LNCaP clone FGC (cell line): Measurements from ENCODE around the gene DCST1.
A peak's percentile ranks its signal among the peaks of the same experiment; 100 is the strongest.

Source experiments
- DNase-seq: peaks from one replicate; pipeline ENCODE4 v3.0.0-alpha.2; 2011; ENCODE audit warnings: low read depth
- H3K4me3 ChIP-seq: 2 replicates; pipeline ENCODE4 v1.5.1; 2011; ENCODE audit warnings: mild to moderate bottlenecking, low read depth, low read length, control low read depth
- CTCF ChIP-seq: IDR thresholded peaks from 2 replicates; pipeline ENCODE4 v1.5.1; 2012; ENCODE audit warnings: mild to moderate bottlenecking; ENCODE audit not compliant: control insufficient read depth, insufficient read depth; ENCODE audit errors: extremely low read depth

The DCST1 gene

GRCh38 chr1:155070721-155071569 is 37.3 kb downstream of the DCST1 start:
- H3K4me3 ChIP-seq = no peak overlapping the region
- peak; percentile 20; the same call in 1 of the 2 replicates for TF ChIP-seq CTCF
- DNase-seq = no peak

GRCh38 chr1:155071701-155072100 is 38.1 kb downstream of the DCST1 start:
- H3K4me3 ChIP-seq = no peak overlapping the region
- no peak for DNase-seq
- TF ChIP-seq CTCF = no peak

GRCh38 chr1:155072531-155073289 is 39.1 kb downstream of the DCST1 start:
- TF ChIP-seq CTCF = no peak
- no peak overlapping the region for H3K4me3 ChIP-seq
- no peak for DNase-seq

GRCh38 chr1:155073377-155074242 is 40.0 kb downstream of the DCST1 start:
- no peak for DNase-seq
- TF ChIP-seq CTCF = no peak
- no peak overlapping the region for H3K4me3 ChIP-seq

GRCh38 chr1:155075535-155075934 is 41.9 kb downstream of the DCST1 start:
- no peak overlapping the region for H3K4me3 ChIP-seq
- no peak for DNase-seq
- TF ChIP-seq CTCF = no peak

GRCh38 chr1:155076371-155076770 is 42.7 kb downstream of the DCST1 start:
- H3K4me3 ChIP-seq = no peak overlapping the region
- TF ChIP-seq CTCF = no peak
- no peak for DNase-seq
